GM21825 (cell line): ENCODE data around the gene ZNF521.

ENCODE experiments used
- ATAC-seq: cut with Tn5 transposase; IDR thresholded peaks from one replicate; pipeline ENCODE4 v1.9.1; 2021; ENCODE audit warnings: mild to moderate bottlenecking, moderate library complexity; ENCODE audit not compliant: unreplicated experiment

ZNF521 gene

DNA sequence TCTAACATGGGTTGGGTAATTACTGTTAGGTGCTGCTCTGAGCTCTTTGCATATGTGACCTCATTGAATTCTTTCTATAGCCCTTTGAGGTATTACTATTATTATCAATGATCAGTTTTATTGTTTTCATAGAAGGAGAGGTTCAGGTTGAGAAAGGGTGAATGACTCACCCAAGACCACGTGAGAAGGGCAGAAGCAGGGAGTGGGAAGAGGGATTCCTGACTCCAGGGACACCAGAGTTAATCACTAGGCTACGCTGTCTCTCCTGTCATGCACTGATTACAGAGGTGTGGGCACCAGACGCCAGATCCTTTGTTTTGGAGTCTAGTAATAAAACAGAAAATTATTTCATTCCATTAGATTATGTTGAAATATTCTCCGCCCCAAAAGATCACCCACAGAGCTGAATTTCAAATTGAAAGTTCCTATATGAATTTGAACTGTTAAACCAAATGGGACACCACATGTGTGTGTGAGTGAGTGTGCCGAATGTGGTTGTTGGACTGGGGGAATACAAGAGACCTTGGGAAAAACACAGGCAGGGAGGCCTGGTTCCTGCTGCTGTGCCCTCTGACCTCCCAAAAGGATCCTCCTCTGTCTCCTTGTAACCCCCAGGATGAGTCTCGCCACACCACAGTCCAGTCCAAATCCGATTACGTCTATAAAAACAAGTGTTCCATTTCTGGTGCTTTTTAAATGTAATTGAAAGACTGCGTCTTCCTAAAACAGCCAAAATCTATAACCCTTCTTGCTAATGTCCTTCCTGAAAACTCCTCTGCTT lies 215.4 kb downstream of the ZNF521 start:
- no peak for ATAC-seq

DNA sequence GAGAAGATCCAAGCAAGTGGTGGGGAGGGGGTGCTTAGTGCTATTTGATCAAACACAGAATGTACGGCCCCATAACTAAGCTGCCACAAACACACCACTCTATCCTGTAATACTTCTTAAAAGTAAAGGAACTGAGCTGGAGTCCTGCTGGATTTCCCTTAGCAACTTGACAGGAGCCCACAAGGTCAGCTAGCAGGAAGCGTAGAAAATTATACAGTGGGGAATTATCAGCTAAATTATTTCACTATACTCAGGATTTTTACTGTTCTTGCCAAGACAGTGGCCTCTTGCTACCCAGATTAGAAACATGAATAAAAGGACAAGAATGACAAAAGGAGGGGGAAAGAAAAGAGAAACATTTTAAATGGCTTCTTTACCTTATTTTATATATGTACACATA lies 217.1 kb downstream of the ZNF521 start:
- no peak for ATAC-seq

DNA sequence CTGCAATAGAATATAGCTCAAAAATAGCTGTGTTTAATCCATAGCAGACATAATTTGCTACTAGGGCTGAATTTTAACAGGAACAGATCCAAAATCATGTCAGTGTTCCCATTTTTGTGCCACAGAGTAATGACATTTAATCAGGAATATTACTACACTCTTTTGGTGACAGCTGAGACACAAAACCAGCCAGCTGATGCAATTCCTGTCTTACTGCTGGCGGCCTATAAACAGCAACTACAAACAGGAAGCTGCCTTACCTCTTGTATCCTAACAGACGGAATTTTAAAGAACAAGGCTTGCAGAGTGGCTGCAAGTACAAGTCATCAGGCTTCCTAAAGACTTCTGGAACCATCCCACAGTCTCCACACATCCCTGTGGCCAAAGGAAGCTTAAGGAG lies 218.1 kb downstream of the ZNF521 start:
- ATAC-seq, result no peak

DNA sequence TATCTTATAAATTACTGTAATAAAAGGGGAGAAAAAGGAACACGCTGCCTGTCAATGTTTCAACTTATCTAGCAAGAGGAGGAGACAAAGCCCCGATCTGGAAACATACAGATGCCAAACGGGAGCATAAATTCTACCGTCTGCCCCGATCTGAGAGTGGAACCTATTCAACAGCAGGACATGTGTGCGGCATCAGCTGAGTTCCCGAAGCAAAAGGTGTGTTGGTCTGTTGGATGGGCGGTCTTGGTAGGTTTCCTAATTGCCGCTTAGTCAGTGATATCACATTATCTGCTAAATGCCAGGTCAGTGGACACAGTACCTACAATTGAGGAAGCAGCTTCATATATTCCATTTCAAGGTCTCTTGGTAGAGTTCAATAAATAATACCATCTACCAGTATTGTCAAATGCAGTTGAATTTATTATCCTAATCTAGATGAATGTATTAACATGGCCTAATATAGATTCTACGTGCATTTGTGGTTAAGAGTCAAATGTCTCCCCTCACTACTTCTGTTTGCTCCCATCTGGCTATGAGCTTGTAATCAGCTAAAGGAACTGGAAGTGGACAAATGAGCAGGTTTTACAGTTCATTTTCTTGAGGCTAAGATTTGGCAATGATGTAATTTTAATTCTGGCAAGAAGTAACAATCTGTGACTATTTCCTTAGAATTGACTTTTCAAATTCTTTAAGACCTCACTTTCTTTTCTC lies 219.0 kb downstream of the ZNF521 start:
- no peak for ATAC-seq

- no peak for ATAC-seq
Measured at GRCh38 chr18:25126751-25127150, 225.2 kb downstream of the ZNF521 start.

- no peak for ATAC-seq
Measured at GRCh38 chr18:25125680-25126079, 226.3 kb downstream of the ZNF521 start.

GRCh38 chr18:25123438-25124232 lies 228.3 kb downstream of the ZNF521 start:
- no peak for ATAC-seq

GRCh38 chr18:25121442-25121841 lies 230.5 kb downstream of the ZNF521 start:
- ATAC-seq, result no peak

- ATAC-seq, result no peak
Measured at GRCh38 chr18:25113566-25113965, 238.4 kb downstream of the ZNF521 start.

GRCh38 chr18:25112821-25113434 lies 239.0 kb downstream of the ZNF521 start:
- ATAC-seq, result no peak

- no peak for ATAC-seq
Measured at GRCh38 chr18:25111377-25112288, 240.3 kb downstream of the ZNF521 start.

- no peak for ATAC-seq
Measured at GRCh38 chr18:25109484-25109883, 242.5 kb downstream of the ZNF521 start.

DNA sequence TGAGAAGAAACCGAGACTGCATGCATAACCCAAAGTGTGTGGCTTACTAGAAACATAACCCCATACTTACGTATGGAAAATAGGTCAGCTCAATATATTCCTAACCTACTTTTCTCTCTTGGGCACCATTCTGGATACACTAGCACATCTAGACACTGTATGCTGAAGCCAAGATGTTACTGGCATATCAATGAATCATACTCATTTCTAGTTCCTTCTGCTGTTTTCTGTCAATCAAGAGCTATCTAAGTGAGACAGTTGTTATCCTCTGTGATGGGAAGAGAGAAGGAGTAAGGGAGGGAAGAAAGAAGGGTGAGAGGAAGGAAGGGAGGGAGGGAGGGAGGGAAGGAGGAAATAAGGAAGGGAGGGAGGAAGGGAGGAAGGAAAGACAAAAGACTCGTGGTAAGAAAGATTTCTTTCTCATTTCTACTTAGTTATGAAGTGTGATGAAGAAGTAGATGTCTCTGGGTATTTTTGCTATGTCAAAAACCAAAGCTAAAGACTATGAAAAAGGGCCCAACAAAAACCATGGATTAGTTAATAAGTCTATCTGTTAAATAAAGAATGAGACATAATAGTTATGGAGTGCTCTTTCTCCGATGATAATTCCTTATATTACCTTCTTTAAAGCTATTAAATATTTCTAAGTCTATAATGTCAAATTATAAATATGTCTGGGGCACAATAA lies 248.4 kb downstream of the ZNF521 start:
- no peak for ATAC-seq

DNA sequence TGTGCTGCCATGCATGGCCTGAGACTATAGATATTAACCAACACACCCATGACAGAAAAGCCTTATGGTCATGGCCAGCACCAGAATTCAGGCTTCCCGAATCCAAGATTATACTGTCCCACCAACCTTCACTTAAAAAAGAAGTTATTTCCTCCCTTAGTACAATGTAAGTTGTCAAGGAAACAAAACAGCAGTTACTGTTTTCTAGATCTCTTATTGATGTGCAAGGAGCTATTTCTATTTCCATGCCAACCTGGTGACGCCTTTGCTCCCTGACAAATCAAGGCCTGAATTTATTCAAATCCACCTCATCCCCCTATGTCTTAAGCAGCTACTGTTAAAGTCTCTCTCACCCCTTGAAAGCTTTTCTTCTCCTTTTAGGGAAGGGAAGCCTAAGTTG lies 249.3 kb downstream of the ZNF521 start:
- no peak for ATAC-seq

DNA sequence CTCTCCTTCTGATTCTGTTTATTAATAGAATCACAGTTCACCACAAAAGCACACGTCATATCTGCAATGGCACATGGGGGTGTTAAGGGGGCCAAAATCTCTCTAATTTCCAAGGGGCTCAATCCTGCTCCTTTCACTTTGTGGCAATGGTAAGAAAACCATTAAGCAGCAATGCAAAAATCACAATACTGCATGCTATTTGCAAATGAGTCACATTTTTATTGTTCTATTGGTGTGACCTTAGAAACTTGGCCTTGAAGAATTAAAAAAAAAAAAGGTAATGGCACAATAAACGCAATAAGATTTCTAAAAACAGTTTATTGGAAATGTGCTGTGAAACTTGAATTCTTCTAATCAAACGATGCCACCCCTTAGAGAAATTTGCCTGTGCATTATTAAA lies 251.5 kb downstream of the ZNF521 start:
- ATAC-seq, result no peak

- ATAC-seq, result no peak
Measured at GRCh38 chr18:25099895-25100294, 252.1 kb downstream of the ZNF521 start.

DNA sequence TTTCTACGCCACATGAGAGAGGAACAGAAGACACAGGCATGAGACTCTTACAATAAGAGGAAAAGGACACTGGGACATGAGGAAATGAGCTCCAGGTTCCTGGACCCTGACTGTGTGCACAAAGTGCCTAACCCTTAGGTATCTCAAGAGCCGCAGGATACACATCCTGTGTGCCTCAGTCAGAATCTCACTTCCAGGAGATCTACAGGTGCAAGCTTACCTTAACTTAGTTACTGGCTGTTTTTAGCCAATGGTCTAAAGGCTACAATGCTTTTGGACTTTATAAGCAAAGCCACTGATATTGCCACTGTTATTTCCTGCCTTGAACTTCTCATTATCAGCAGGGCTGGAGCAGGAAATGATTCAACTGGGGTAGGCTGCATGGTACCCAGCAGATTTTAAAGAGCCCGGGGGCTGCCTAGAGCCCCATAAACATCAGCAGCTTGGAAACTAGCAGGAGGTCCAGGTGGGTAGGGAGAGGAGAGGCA lies 254.4 kb downstream of the ZNF521 start:
- ATAC-seq, result no peak

DNA sequence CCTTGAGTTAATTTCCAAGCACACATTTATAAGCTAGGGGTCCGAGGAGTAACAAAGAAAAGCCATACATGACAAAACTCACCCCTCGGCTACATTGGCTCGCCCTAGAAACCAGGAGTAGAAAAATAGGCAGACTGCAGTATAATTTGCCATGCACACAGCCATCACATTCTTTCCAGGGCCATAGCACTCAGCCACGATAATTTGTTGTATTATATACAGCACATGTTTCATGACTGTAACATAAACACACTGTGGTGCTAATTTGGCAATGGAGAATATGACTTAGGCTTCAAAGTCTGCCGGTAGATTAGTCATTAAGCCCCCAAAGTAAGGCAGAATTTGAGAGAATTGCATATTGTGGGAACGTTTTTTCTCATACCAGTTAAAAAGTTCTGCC lies 254.9 kb downstream of the ZNF521 start:
- ATAC-seq, result no peak

GRCh38 chr18:25093141-25093540 lies 258.8 kb downstream of the ZNF521 start:
- ATAC-seq, result no peak
